GM12878 (cell line): ENCODE data around the gene MYH10. TPM values are rescaled to one million over a fixed set of nuclear protein-coding genes. Genes with fewer than 3 reads are reported as not detected.

Source experiments
- ATAC-seq: fragments of 200-7000 bp; cut with Tn5 transposase; 3 replicates; pipeline ENCODE4 v1.9.1; 2020; ENCODE audit warnings: mild to moderate bottlenecking, moderate library complexity
- BruUV-seq: library from RNA; stranded (reverse); fragments of 400-500 nt; replicated peaks from 2 replicates; lab custom pipeline; 2021; lab: Mats Ljungman, UMichigan
- CTCF ChIA-PET: fragments of 300-600 bp; sonication (Branson Sonifier 250); formaldehyde crosslinking; extraction: SDS; loops from one replicate; lab custom pipeline; 2021; ENCODE audit warnings: inconsistent platforms; lab: Yijun Ruan, JAX
- POLR2A ChIA-PET: fragments of 350-600 bp; formaldehyde crosslinking; extraction: SDS; loops from one replicate; lab custom pipeline; 2021; ENCODE audit warnings: inconsistent platforms; lab: Charles Lee
- RAD21 ChIA-PET: fragments of 300-600 bp; sonication (Branson Sonifier 250); formaldehyde crosslinking; loops from one replicate; lab custom pipeline; 2023; ENCODE audit warnings: antibody characterized with exemption; ENCODE audit not compliant: unreplicated experiment; lab: Charles Lee
- SMC1A ChIA-PET: fragments of 300-600 bp; sonication (Branson Sonifier 250); formaldehyde crosslinking; loops from one replicate; lab custom pipeline; 2023; ENCODE audit not compliant: unreplicated experiment, uncharacterized antibody; lab: Charles Lee
- DNase-seq: peaks from one replicate; pipeline ENCODE4 v3.0.0-alpha.2; 2011; ENCODE audit warnings: low read depth, low spot score
- FAIRE-seq: peaks from 3 replicates; lab custom pipeline; 2011; peaks lifted over from hg19 to GRCh38; lab: Jason Lieb, UNC
- H2AFZ ChIP-seq: 2 replicates; pipeline ENCODE4 v1.6.0; 2011; ENCODE audit warnings: low read depth, low read length, control low read depth; ENCODE audit not compliant: control insufficient read depth
- H3K27ac ChIP-seq: 2 replicates; pipeline ENCODE4 v1.5.1; 2011; ENCODE audit warnings: control low read depth; ENCODE audit not compliant: control insufficient read depth, insufficient read depth
- H3K27me3 ChIP-seq, 2 experiments: replicated peaks in 1 of 2; 2 replicates each; pipeline versions ENCODE4 v1.6.0 to v1.6.1; 2011; ENCODE audit warnings: low read length in 1 of 2; ENCODE audit not compliant: control insufficient read depth in 2 of 2, insufficient read depth in 2 of 2
- H3K36me3 ChIP-seq, 2 experiments: 2 replicates each; pipeline ENCODE4 v1.5.1; 2011; ENCODE audit warnings: low read length in 1 of 2; ENCODE audit not compliant: control insufficient read depth in 2 of 2, insufficient read depth in 2 of 2
- H3K4me1 ChIP-seq: 2 replicates; pipeline ENCODE4 v1.6.1; 2011; ENCODE audit warnings: mild to moderate bottlenecking, low read length, moderate library complexity, mixed read lengths; ENCODE audit not compliant: control insufficient read depth, insufficient read depth
- H3K4me2 ChIP-seq: 2 replicates; pipeline ENCODE4 v1.6.0; 2011; ENCODE audit warnings: control low read depth; ENCODE audit not compliant: control insufficient read depth, insufficient read depth
- H3K4me3 ChIP-seq: fragments of 200-600 bp; sonication (generic); 2 replicates; pipeline ENCODE4 v1.5.1; 2016
- H3K79me2 ChIP-seq: 2 replicates; pipeline ENCODE4 v1.6.0; 2011; ENCODE audit warnings: low read length; ENCODE audit not compliant: control insufficient read depth, insufficient read depth
- H3K9ac ChIP-seq: 2 replicates; pipeline ENCODE4 v1.8.0; 2011; ENCODE audit warnings: low read length, control low read depth, mixed read lengths; ENCODE audit not compliant: control insufficient read depth, insufficient read depth
- H3K9me3 ChIP-seq: replicated peaks from 3 replicates; pipeline ENCODE4 v1.5.1; 2011; ENCODE audit warnings: mild to moderate bottlenecking, low read length; ENCODE audit not compliant: control insufficient read depth, insufficient read depth
- H4K20me1 ChIP-seq: 2 replicates; pipeline ENCODE4 v1.6.0; 2011; ENCODE audit not compliant: control insufficient read depth, insufficient read depth
- ASH2L ChIP-seq: fragments of 300-600, 200-600 bp; sonication (generic); IDR thresholded peaks from 2 replicates; pipeline ENCODE4 v1.6.1; 2017; ENCODE audit warnings: low read depth, mild to moderate bottlenecking, borderline replicate concordance
- ETV6 ChIP-seq, 2 experiments: fragments of 450-650 bp in 1 of 2; IDR thresholded peaks in 1 of 2; conservative IDR thresholded peaks in 1 of 2; 2 replicates each; pipeline ENCODE4 v1.6.1; 2014; ENCODE audit warnings: antibody characterized with exemption in 1 of 2, borderline replicate concordance in 1 of 2, low read depth in 1 of 2, mild to moderate bottlenecking in 1 of 2, moderate library complexity in 1 of 2
- GABPA ChIP-seq: IDR thresholded peaks from 2 replicates; pipeline ENCODE4 v1.6.1; 2014; ENCODE audit warnings: antibody characterized with exemption, low read depth, mild to moderate bottlenecking, inconsistent platforms
- NFYA ChIP-seq: IDR thresholded peaks from 2 replicates; pipeline ENCODE4 v1.6.1; 2011; ENCODE audit warnings: low read depth, mild to moderate bottlenecking, low read length, improper control_type of control experiment, borderline replicate concordance
- SMARCA5 ChIP-seq: fragments of 450-650 bp; IDR thresholded peaks from 2 replicates; pipeline ENCODE4 v1.6.1; 2017; ENCODE audit warnings: mild to moderate bottlenecking
- WRNIP1 ChIP-seq: IDR thresholded peaks from 2 replicates; pipeline ENCODE4 v1.6.1; 2011; ENCODE audit warnings: low read depth, low read length, improper control_type of control experiment, borderline replicate concordance
- ZNF217 ChIP-seq: fragments of 450-650 bp; IDR thresholded peaks from 2 replicates; pipeline ENCODE4 v1.6.1; 2017; ENCODE audit warnings: antibody characterized with exemption, mild to moderate bottlenecking
- WGBS: methylation state at CpG from one replicate; pipeline ENCODE4 v1.1.6; 2016; ENCODE audit warnings: low lambda C conversion rate; ENCODE audit not compliant: insufficient replicate concordance, insufficient coverage; ENCODE audit errors: missing lambda C conversion rate; 5-methylcytosine and 5-hydroxymethylcytosine counted together
- in situ Hi-C: fragments of 300-500 bp; cut with MboI; formaldehyde crosslinking; loops from 9 replicates; pipeline ENCODE4 v1.14.3; 2018; ENCODE audit warnings: mixed read lengths
- intact Hi-C: fragments of 100-400 bp; cut with micrococcal nuclease; formaldehyde crosslinking; loops from one replicate; pipeline ENCODE4 v1.14.2; 2022; ENCODE audit not compliant: unreplicated experiment
- polyA plus RNA-seq, 11 experiments: library from polyadenylated mRNA; depleted of rRNA in 4 of 11; unstranded in 6 of 11; stranded (reverse) in 5 of 11; fragments of >200 nt; fragmentation: Nextera tagmentation in 4 of 11; fragmentation: Illumina TruSeq in 1 of 11; extraction: Ambion mirVana in 4 of 11; extraction: Trizol in 1 of 11; gene quantifications; 1 replicate in 1 of 11; 2 replicates in 10 of 11; pipeline versions ENCODE4 v1.2.1 to v1.2.3, GENCODE V29; 2011 to 2016; ENCODE audit warnings: inconsistent platforms in 2 of 11, missing spikeins in 2 of 11, low read depth in 1 of 11
- total RNA-seq, 4 experiments: library from RNA; depleted of rRNA in 3 of 4; stranded (reverse); fragments of >200 nt in 3 of 4; fragmentation: Illumina TruSeq in 1 of 4; extraction: Trizol in 1 of 4; gene quantifications; 2 replicates each; pipeline versions ENCODE4 v1.2.1 to v1.2.3, GENCODE V29; 2013 to 2021
- TF ChIP-seq, protein P1 (sequence below): IDR thresholded peaks from 2 replicates; pipeline ENCODE4 v1.6.1; 2011; ENCODE audit warnings: borderline replicate concordance, low read depth, mild to moderate bottlenecking, moderate library complexity, mixed read lengths, low read length; ENCODE audit not compliant: insufficient read depth; ENCODE audit errors: extremely low read length
- TF ChIP-seq, protein P2 (sequence below): fragments of 450-650 bp; formaldehyde crosslinking; IDR thresholded peaks from 2 replicates; pipeline ENCODE4 v1.4.0; 2022; ENCODE audit warnings: mild to moderate bottlenecking, moderate library complexity
- TF ChIP-seq, protein P3 (sequence below): IDR thresholded peaks from 2 replicates; pipeline ENCODE4 v1.6.1; 2012; ENCODE audit warnings: mild to moderate bottlenecking, low read depth, low read length

The MYH10 gene
- total and polyA plus RNA-seq, 10 of the 15 experiments (the other 5 are each of a cell fraction or from before 2014, with no cell fraction given) = 0.33 to 7.1 (median 1.0) TPM

DNA sequence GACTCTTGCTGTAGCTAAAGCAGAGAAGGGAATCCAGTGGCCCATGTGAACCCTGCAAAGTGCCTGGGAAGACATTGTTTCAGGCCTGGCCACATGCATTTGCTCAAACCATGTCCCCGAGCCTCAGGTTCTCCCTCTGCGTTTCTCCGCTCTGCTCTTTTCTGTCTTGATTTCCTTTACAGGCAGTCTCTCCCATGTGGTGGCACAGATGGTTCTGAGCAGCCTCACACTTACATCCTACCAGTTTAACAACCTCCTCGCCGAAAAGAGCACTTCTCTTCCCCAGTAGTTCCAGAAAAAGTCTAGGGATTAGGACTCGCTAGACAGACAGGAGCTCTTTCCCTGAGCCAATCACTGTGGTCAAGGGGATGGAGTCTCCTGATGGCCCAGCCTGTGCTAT lies 28.3 kb upstream of the MYH10 start:
- WGBS = 66% methylated on average over 6 of the region's 6 CpGs

DNA sequence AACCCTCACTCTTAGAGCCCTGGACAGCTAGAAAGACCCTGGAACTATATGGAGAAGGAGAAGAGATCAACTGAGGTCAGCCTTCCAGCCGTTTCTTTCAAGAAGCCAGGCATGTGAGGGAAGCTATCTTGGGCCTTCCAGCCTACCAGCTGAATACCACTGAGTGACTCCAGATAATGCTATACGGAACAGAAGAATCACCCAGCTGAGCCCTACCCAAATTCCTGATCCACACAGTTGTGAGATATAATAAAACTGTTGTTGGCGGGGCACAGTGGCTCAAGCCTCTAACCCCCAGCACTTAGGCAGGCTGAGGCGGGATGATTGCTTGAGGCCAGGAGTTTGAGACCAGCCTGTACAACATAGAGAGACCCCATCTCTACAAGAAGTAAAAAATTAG lies 26.2 kb upstream of the MYH10 start:
- no peak overlapping the region for H3K4me3 ChIP-seq
- ChIA-PET RAD21 (no interaction called here), CTCF (no interaction called here), SMC1A (no interaction called here), POLR2A (no interaction called here)
- WGBS = 13% methylated on average over 4 of the region's 4 CpGs
- BruUV-seq = no TSS peak
- no peaks in the 10 kb centered on the region; the same call in 2 of the 3 replicates for H3K9me3 ChIP-seq
- no peaks in the 10 kb centered on the region for H3K79me2 ChIP-seq
- H3K27me3 ChIP-seq = no peaks in the 10 kb centered on the region; a peak in 1 of 4 replicates
- in situ Hi-C loops = no loop called here
- FAIRE-seq (no peak), ATAC-seq (no peak), DNase-seq (no peak)
- no peak overlapping the region for H3K27ac ChIP-seq
- H3K4me2 ChIP-seq = no peak overlapping the region
- H4K20me1 ChIP-seq = no peaks in the 10 kb centered on the region
- H3K36me3 ChIP-seq = no peaks in the 10 kb centered on the region
- no peak overlapping the region for H3K9ac ChIP-seq
- intact Hi-C loops = no loop called here
- no peak overlapping the region for H2AFZ ChIP-seq
- no peaks in the 10 kb centered on the region for H3K4me1 ChIP-seq
- TF ChIP-seq ETV6 (conservative IDR thresholded peaks at IDR 0.05 in 1 of 2, IDR thresholded peaks at IDR 0.05 in 1 of 2; ENCODE audit: borderline replicate concordance in 1 of 2, low read depth in 1 of 2) (no peak), GABPA (no peak), ZNF217 (no peak), NFYA (no peak), SMARCA5 (no peak)
- TF ChIP-seq, protein P1, sequence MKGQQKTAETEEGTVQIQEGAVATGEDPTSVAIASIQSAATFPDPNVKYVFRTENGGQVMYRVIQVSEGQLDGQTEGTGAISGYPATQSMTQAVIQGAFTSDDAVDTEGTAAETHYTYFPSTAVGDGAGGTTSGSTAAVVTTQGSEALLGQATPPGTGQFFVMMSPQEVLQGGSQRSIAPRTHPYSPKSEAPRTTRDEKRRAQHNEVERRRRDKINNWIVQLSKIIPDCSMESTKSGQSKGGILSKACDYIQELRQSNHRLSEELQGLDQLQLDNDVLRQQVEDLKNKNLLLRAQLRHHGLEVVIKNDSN = no peak
- TF ChIP-seq, protein P2, sequence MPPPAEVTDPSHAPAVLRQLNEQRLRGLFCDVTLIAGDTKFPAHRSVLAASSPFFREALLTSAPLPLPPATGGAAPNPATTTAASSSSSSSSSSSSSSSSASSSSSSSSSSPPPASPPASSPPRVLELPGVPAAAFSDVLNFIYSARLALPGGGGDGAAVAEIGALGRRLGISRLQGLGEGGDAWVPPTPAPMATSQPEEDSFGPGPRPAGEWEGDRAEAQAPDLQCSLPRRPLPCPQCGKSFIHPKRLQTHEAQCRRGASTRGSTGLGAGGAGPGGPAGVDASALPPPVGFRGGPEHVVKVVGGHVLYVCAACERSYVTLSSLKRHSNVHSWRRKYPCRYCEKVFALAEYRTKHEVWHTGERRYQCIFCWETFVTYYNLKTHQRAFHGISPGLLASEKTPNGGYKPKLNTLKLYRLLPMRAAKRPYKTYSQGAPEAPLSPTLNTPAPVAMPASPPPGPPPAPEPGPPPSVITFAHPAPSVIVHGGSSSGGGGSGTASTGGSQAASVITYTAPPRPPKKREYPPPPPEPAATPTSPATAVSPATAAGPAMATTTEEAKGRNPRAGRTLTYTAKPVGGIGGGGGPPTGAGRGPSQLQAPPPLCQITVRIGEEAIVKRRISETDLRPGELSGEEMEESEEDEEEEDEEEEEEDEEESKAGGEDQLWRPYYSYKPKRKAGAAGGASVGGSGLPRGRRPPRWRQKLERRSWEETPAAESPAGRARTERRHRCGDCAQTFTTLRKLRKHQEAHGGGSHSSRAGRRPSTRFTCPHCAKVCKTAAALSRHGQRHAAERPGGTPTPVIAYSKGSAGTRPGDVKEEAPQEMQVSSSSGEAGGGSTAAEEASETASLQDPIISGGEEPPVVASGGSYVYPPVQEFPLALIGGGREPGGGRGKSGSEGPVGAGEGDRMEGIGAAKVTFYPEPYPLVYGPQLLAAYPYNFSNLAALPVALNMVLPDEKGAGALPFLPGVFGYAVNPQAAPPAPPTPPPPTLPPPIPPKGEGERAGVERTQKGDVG = no peak
- TF ChIP-seq, protein P3, sequence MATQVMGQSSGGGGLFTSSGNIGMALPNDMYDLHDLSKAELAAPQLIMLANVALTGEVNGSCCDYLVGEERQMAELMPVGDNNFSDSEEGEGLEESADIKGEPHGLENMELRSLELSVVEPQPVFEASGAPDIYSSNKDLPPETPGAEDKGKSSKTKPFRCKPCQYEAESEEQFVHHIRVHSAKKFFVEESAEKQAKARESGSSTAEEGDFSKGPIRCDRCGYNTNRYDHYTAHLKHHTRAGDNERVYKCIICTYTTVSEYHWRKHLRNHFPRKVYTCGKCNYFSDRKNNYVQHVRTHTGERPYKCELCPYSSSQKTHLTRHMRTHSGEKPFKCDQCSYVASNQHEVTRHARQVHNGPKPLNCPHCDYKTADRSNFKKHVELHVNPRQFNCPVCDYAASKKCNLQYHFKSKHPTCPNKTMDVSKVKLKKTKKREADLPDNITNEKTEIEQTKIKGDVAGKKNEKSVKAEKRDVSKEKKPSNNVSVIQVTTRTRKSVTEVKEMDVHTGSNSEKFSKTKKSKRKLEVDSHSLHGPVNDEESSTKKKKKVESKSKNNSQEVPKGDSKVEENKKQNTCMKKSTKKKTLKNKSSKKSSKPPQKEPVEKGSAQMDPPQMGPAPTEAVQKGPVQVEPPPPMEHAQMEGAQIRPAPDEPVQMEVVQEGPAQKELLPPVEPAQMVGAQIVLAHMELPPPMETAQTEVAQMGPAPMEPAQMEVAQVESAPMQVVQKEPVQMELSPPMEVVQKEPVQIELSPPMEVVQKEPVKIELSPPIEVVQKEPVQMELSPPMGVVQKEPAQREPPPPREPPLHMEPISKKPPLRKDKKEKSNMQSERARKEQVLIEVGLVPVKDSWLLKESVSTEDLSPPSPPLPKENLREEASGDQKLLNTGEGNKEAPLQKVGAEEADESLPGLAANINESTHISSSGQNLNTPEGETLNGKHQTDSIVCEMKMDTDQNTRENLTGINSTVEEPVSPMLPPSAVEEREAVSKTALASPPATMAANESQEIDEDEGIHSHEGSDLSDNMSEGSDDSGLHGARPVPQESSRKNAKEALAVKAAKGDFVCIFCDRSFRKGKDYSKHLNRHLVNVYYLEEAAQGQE = no peak

More for the DNA sequence above, 28.3 kb upstream of the MYH10 start:
- in situ Hi-C loops = no loop called here
- intact Hi-C loops = no loop called here
- ChIA-PET CTCF (no interaction called here), POLR2A (no interaction called here), SMC1A (no interaction called here), RAD21 (no interaction called here)
- no peak overlapping the region for H3K4me2 ChIP-seq
- H2AFZ ChIP-seq = no peak overlapping the region
- no peaks in the 10 kb centered on the region for H3K4me1 ChIP-seq
- H3K36me3 ChIP-seq = no peaks in the 10 kb centered on the region
- no peaks in the 10 kb centered on the region for H3K79me2 ChIP-seq
- no peak overlapping the region for H3K9ac ChIP-seq
- BruUV-seq = no TSS peak
- H3K27ac ChIP-seq = no peak overlapping the region
- FAIRE-seq (no peak), ATAC-seq (no peak), DNase-seq (no peak)
- TF ChIP-seq WRNIP1 (no peak), ASH2L (no peak)
- no peaks in the 10 kb centered on the region; the same call in 2 of the 3 replicates for H3K9me3 ChIP-seq
- H4K20me1 ChIP-seq = no peaks in the 10 kb centered on the region
- H3K27me3 ChIP-seq = no peaks in the 10 kb centered on the region; a peak in 1 of 4 replicates
- H3K4me3 ChIP-seq = no peak overlapping the region
